Spleen (tissue), 11 donors: ENCODE data around the gene C1orf35. TPM values are rescaled to one million over a fixed set of nuclear protein-coding genes. Genes with fewer than 3 reads are reported as not detected.
A peak's percentile ranks its signal among the peaks of the same experiment; 100 is the strongest.

ENCODE experiments used
- DNase-seq: peaks from one replicate; pipeline ENCODE4 v3.0.0-alpha.2; 2020
- H3K27ac ChIP-seq, 8 donors: fragments of 200-600 bp; sonication (generic) in 7 of 8; 1 replicate in 4 of 8; 2 replicates in 4 of 8; pipeline versions ENCODE4 v1.5.0 to v1.8.0; 2016 to 2021; ENCODE audit warnings: inconsistent platforms in 4 of 8, mild to moderate bottlenecking in 4 of 8, moderate library complexity in 1 of 8
- H3K27me3 ChIP-seq, 7 donors: fragments of 200-600 bp; sonication (generic) in 6 of 7; replicated peaks in 1 of 7; 1 replicate in 4 of 7; 2 replicates in 3 of 7; pipeline versions ENCODE4 v1.5.0 to v1.8.0; 2016 to 2021; ENCODE audit warnings: inconsistent platforms in 3 of 7, mild to moderate bottlenecking in 1 of 7
- H3K36me3 ChIP-seq, 6 donors: fragments of 200-600 bp; sonication (generic) in 5 of 6; 1 replicate in 4 of 6; 2 replicates in 2 of 6; pipeline versions ENCODE4 v1.5.0 to v1.8.0; 2016 to 2021; ENCODE audit warnings: inconsistent platforms in 2 of 6
- H3K4me1 ChIP-seq, 6 donors: fragments of 200-600 bp; sonication (generic) in 5 of 6; 1 replicate in 3 of 6; 2 replicates in 3 of 6; pipeline versions ENCODE4 v1.5.0 to v1.8.0; 2016 to 2021; ENCODE audit warnings: inconsistent platforms in 3 of 6
- H3K4me3 ChIP-seq, 8 donors: fragments of 200-600 bp; sonication (generic) in 7 of 8; 1 replicate in 4 of 8; 2 replicates in 4 of 8; pipeline versions ENCODE4 v1.5.0 to v1.8.0; 2016 to 2021; ENCODE audit warnings: inconsistent platforms in 4 of 8, mild to moderate bottlenecking in 4 of 8, moderate library complexity in 2 of 8
- H3K9me3 ChIP-seq, 8 donors: fragments of 200-600 bp; sonication (generic) in 7 of 8; 1 replicate in 4 of 8; 2 replicates in 4 of 8; pipeline versions ENCODE4 v1.5.0 to v1.8.0; 2016 to 2021; ENCODE audit warnings: inconsistent platforms in 4 of 8
- POLR2A ChIP-seq, 3 donors: fragments of 450-650 bp; IDR thresholded peaks; one replicate each; pipeline ENCODE4 v1.5.1; 2017; ENCODE audit warnings: antibody characterized with exemption in 3 of 3, mild to moderate bottlenecking in 1 of 3
- POLR2AphosphoS5 ChIP-seq, 3 donors: sonication (generic); formaldehyde crosslinking; IDR thresholded peaks; one replicate each; pipeline ENCODE4 v1.5.1; 2017; ENCODE audit warnings: antibody characterized with exemption in 3 of 3
- WGBS, 5 donors: extraction: QIAGEN DNeasy Blood & Tissue Kit in 3 of 5; methylation state at CpG; one replicate each; pipeline versions ENCODE4 v1.1.5 to v1.1.7; 2013 to 2018; 5-methylcytosine and 5-hydroxymethylcytosine counted together
- intact Hi-C: fragments of 100-400 bp; cut with DNase I; formaldehyde crosslinking; loops from one replicate; pipeline ENCODE4 v1.15.0; 2023; ENCODE audit warnings: low total_unique reads
- polyA plus RNA-seq, 3 donors: library from polyadenylated mRNA; stranded (reverse); fragments of 200-250 nt; gene quantifications; one replicate each; pipeline ENCODE4 v1.2.1, GENCODE V29; 2013
- total RNA-seq, 7 donors: library from RNA; depleted of rRNA in 3 of 7; stranded (reverse); fragments of >200 nt in 3 of 7; fragmentation: NEBNext Ultra II Directional in 4 of 7; extraction: Animal tissue kit (Norgen Biotek cat#: 25700) in 4 of 7; gene quantifications; one replicate each; pipeline versions ENCODE4 v1.1.0 to v1.2.1, GENCODE V29; 2016 to 2021
- TF ChIP-seq, protein P1 (sequence below), 11 experiments: fragments of 200-600 bp in 7 of 11; fragments of 450-650 bp in 4 of 11; sonication (generic) in 4 of 11; IDR thresholded peaks in 8 of 11; conservative IDR thresholded peaks in 3 of 11; 1 replicate in 7 of 11; 2 replicates in 4 of 11; pipeline versions ENCODE4 v1.4.0 to v1.8.0; 2016 to 2021; ENCODE audit warnings: antibody characterized with exemption in 11 of 11, inconsistent platforms in 4 of 11, mild to moderate bottlenecking in 1 of 11
- donor health status: healthy with polysubstance abuse.
- donor health status: DM: no; HTN: no; CAD: no; lungs with moderate emphysema.
- donor health status: DM: no; HTN: no; CAD: no.
- donor health status: Bipolar disorder and iron deficiency.
- donor health status: healthy.
- donor health status: DM: no; HTN: no; CAD: no.
- donor health status: DM: yes; HTN: yes; CAD: no.

C1orf35 gene
- total and polyA plus RNA-seq, 10 donors, result 7.3 to 23.4 (median 12.5) TPM

- Histone ChIP-seq H3K36me3 (no peaks in the 10 kb centered on the region), H3K4me3 (no peak overlapping the region), H3K4me1 (peaks cover 0 to 9% (median under 1%) of the 10 kb centered on the region in 6 donors), H3K9me3 (no peaks in the 10 kb centered on the region), H3K27me3 (peaks cover 0 to 28% (median 0%) of the 10 kb centered on the region in 7 donors), H3K27ac (no peak overlapping the region)
- DNase-seq, result peak; percentile 62
- WGBS, 5 donors, result 48 to 69% (median 58%) methylated on average over 5 of the region's 5 CpGs
- TF ChIP-seq, protein P1, sequence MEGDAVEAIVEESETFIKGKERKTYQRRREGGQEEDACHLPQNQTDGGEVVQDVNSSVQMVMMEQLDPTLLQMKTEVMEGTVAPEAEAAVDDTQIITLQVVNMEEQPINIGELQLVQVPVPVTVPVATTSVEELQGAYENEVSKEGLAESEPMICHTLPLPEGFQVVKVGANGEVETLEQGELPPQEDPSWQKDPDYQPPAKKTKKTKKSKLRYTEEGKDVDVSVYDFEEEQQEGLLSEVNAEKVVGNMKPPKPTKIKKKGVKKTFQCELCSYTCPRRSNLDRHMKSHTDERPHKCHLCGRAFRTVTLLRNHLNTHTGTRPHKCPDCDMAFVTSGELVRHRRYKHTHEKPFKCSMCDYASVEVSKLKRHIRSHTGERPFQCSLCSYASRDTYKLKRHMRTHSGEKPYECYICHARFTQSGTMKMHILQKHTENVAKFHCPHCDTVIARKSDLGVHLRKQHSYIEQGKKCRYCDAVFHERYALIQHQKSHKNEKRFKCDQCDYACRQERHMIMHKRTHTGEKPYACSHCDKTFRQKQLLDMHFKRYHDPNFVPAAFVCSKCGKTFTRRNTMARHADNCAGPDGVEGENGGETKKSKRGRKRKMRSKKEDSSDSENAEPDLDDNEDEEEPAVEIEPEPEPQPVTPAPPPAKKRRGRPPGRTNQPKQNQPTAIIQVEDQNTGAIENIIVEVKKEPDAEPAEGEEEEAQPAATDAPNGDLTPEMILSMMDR (IDR thresholded peaks at IDR 0.05 in 8 of 11, conservative IDR thresholded peaks at IDR 0.05 in 3 of 11), result no peak
- peak in 1 of 3 donors; percentile 1 for TF ChIP-seq POLR2AphosphoS5 (IDR thresholded peaks at IDR 0.05)
- no peak for TF ChIP-seq POLR2A (IDR thresholded peaks at IDR 0.05)
- intact Hi-C loops, result no loop called here
Measured at GRCh38 chr1:228072658-228073043, 30.5 kb downstream of the C1orf35 start.

- Histone ChIP-seq H3K27me3 (peaks cover 0 to 34% (median 4%) of the 10 kb centered on the region in 7 donors), H3K36me3 (no peaks in the 10 kb centered on the region), H3K27ac (no peak overlapping the region), H3K4me3 (no peak overlapping the region), H3K4me1 (peaks cover 0 to 9% (median 0%) of the 10 kb centered on the region in 6 donors), H3K9me3 (no peaks in the 10 kb centered on the region)
- WGBS, 5 donors, result 55 to 67% (median 64%) methylated on average over 6 to 7 of the region's 7 CpGs
- TF ChIP-seq, protein P1 (IDR thresholded peaks at IDR 0.05 in 8 of 11, conservative IDR thresholded peaks at IDR 0.05 in 3 of 11), result no peak
- peak in 1 of 3 donors; percentile 3 for TF ChIP-seq POLR2AphosphoS5 (IDR thresholded peaks at IDR 0.05)
- TF ChIP-seq POLR2A (IDR thresholded peaks at IDR 0.05), result no peak
- peak; percentile 39 for DNase-seq
- intact Hi-C loops, result no loop called here
Measured at GRCh38 chr1:228071839-228072657, 31.1 kb downstream of the C1orf35 start.

- intact Hi-C loops, result no loop called here
- TF ChIP-seq POLR2AphosphoS5 (IDR thresholded peaks at IDR 0.05) (no peak), POLR2A (IDR thresholded peaks at IDR 0.05) (no peak)
- TF ChIP-seq, protein P1 (IDR thresholded peaks at IDR 0.05 in 8 of 11, conservative IDR thresholded peaks at IDR 0.05 in 3 of 11), result no peak
- Histone ChIP-seq H3K4me3 (no peak overlapping the region), H3K36me3 (no peaks in the 10 kb centered on the region), H3K27ac (no peak overlapping the region), H3K9me3 (no peaks in the 10 kb centered on the region), H3K4me1 (peaks cover 0 to 9% (median 0%) of the 10 kb centered on the region in 6 donors), H3K27me3 (peaks cover 0 to 46% (median 16%) of the 10 kb centered on the region in 7 donors)
- DNase-seq, result no peak
- 59 to 74% (median 66%) methylated on average over 3 of the region's 3 CpGs for WGBS, 5 donors
Measured at GRCh38 chr1:228070851-228071250, 32.3 kb downstream of the C1orf35 start.

- Histone ChIP-seq H3K27me3 (peaks cover 0 to 52% (median 23%) of the 10 kb centered on the region in 7 donors), H3K27ac (no peak overlapping the region), H3K4me3 (no peak overlapping the region), H3K36me3 (no peaks in the 10 kb centered on the region), H3K4me1 (peaks cover 0 to 5% (median 0%) of the 10 kb centered on the region in 6 donors), H3K9me3 (no peaks in the 10 kb centered on the region)
- no peak for DNase-seq
- no peak for TF ChIP-seq POLR2A (IDR thresholded peaks at IDR 0.05)
- intact Hi-C loops, result no loop called here
- WGBS, 5 donors, result 47 to 64% (median 58%) methylated on average over 2 of the region's 2 CpGs
Measured at GRCh38 chr1:228070173-228070572, 33.0 kb downstream of the C1orf35 start.
